ENCODE measurements around the gene LRRTM3. TPM values are rescaled to one million over a fixed set of nuclear protein-coding genes. Genes with fewer than 3 reads are reported as not detected.

Gene LRRTM3
- total and polyA plus RNA-seq, 4 donors, result 0.02 to 0.68 (median 0.06) TPM; not detected in 1

DNA sequence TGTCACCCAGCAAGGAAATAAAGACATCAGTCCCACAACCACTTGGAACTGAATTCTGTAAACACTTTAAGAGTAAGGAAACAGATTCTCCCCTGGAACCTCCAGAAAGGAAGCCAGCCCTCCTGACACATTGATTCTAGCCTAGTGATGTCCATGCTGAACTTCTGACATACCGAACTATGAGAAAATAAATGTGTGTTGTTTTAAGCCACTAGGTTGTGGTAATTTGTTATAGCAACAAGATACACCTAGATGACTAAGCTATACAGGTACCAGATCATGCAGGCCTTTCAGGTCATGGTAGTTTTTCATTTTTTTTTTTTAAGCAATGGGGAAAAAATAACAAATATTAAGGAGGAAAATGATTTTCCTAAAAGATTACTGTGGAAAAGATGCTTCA lies 37.6 kb upstream of the LRRTM3 start:
- Histone ChIP-seq H3K4me3 (no peak overlapping the region), H3K27ac (ENCODE audit: low read depth in 1 of 2, low read length in 1 of 2) (no peak overlapping the region), H3K9me3 (ENCODE audit: control insufficient read depth in 4 of 4, insufficient read depth in 3 of 4, low read length in 3 of 4) (no peaks in the 10 kb centered on the region), H3K36me3 (ENCODE audit: control insufficient read depth in 4 of 4, insufficient read depth in 4 of 4, low read length in 4 of 4) (no peaks in the 10 kb centered on the region), H3K27me3 (ENCODE audit: control insufficient read depth in 3 of 3, insufficient read depth in 3 of 3, low read length in 2 of 3) (no peaks in the 10 kb centered on the region), H3K9ac (ENCODE audit: insufficient read depth in 1 of 2, low read length in 2 of 2) (no peak overlapping the region), H3K4me1 (ENCODE audit: control insufficient read depth in 5 of 5, insufficient read depth in 5 of 5, low read length in 5 of 5) (peaks cover 0 to 7% (median 0%) of the 10 kb centered on the region in 5 donors)
- ATAC-seq (ENCODE audit: insufficient read depth, low FRiP score) (no peak), DNase-seq (no peak)
- TF ChIP-seq CTCF (IDR thresholded peaks at IDR 0.05; ENCODE audit: control extremely low read depth, extremely low read depth), result no peak
- 73 to 88% methylated on average over 1 of the region's 1 CpG for WGBS, 2 donors

DNA sequence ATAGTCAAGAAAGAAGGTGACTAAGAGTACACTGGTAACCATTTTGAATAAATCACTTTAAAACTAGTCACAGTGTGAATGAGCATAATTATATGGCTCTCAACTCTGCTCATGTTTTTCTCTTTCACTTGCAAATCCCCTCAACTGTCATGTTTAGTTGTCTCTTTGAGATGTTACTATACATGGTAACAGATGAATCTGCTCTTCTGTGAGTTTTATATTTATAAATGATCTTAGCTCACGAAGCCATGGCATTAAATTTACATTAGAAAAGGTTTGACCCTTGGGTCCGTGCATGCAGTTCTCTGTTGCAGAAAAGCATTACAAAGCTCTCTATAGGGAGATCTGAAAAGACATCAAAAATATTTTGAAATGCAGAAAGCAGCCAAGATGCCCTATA lies 33.0 kb upstream of the LRRTM3 start:
- Histone ChIP-seq H3K27ac (ENCODE audit: low read depth in 1 of 2, low read length in 1 of 2) (no peak overlapping the region), H3K9ac (ENCODE audit: insufficient read depth in 1 of 2, low read length in 2 of 2) (no peak overlapping the region), H3K4me3 (no peak overlapping the region), H3K4me1 (ENCODE audit: control insufficient read depth in 5 of 5, insufficient read depth in 5 of 5, low read length in 5 of 5) (peaks cover 0 to 12% (median 0%) of the 10 kb centered on the region in 5 donors), H3K36me3 (ENCODE audit: control insufficient read depth in 4 of 4, insufficient read depth in 4 of 4, low read length in 4 of 4) (no peaks in the 10 kb centered on the region), H3K9me3 (ENCODE audit: control insufficient read depth in 4 of 4, insufficient read depth in 3 of 4, low read length in 3 of 4) (no peaks in the 10 kb centered on the region), H3K27me3 (ENCODE audit: control insufficient read depth in 3 of 3, insufficient read depth in 3 of 3, low read length in 2 of 3) (no peaks in the 10 kb centered on the region)
- TF ChIP-seq CTCF (IDR thresholded peaks at IDR 0.05; ENCODE audit: control extremely low read depth, extremely low read depth), result no peak
- DNase-seq, result peak in 1 of 3 donors; percentile 1
- 61 to 65% methylated on average over 2 of the region's 2 CpGs for WGBS, 2 donors
- ATAC-seq (ENCODE audit: insufficient read depth, low FRiP score), result no peak

DNA sequence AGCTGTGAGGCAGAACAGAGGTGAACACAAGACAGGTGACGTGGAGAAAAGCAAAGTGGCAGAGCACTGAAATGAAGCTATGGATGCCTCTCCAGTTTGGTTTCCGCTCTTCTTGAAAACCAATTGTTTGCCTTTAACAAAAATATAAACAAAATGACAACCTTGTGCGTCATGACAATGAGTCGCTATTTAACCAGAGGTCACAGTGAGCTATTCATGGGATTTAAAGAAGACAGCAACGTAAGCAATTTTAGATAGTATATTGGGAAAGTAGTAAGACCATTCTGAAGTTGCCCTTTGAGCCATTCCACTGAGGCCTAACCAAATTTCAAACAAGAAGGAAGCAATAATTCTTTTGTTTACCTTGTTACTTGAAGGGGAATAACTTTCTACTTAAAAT lies 15.2 kb upstream of the LRRTM3 start:
- Histone ChIP-seq H3K27ac (ENCODE audit: low read depth in 1 of 2, low read length in 1 of 2) (no peak overlapping the region), H3K4me3 (no peak overlapping the region), H3K9ac (ENCODE audit: insufficient read depth in 1 of 2, low read length in 2 of 2) (no peak overlapping the region), H3K27me3 (ENCODE audit: control insufficient read depth in 3 of 3, insufficient read depth in 3 of 3, low read length in 2 of 3) (no peaks in the 10 kb centered on the region), H3K9me3 (ENCODE audit: control insufficient read depth in 4 of 4, insufficient read depth in 3 of 4, low read length in 3 of 4) (no peaks in the 10 kb centered on the region), H3K36me3 (ENCODE audit: control insufficient read depth in 4 of 4, insufficient read depth in 4 of 4, low read length in 4 of 4) (no peaks in the 10 kb centered on the region), H3K4me1 (ENCODE audit: control insufficient read depth in 5 of 5, insufficient read depth in 5 of 5, low read length in 5 of 5) (no peaks in the 10 kb centered on the region)
- ATAC-seq (ENCODE audit: insufficient read depth, low FRiP score) (no peak), DNase-seq (no peak)
- no peak for TF ChIP-seq CTCF (IDR thresholded peaks at IDR 0.05; ENCODE audit: control extremely low read depth, extremely low read depth)
- whole genome bisulfite sequencing, 2 donors, result 81 to 84% methylated on average over 5 of the region's 5 CpGs

- Histone ChIP-seq H3K9me3 (ENCODE audit: control insufficient read depth in 4 of 4, insufficient read depth in 3 of 4, low read length in 3 of 4) (no peaks in the 10 kb centered on the region), H3K27me3 (ENCODE audit: control insufficient read depth in 3 of 3, insufficient read depth in 3 of 3, low read length in 2 of 3) (no peaks in the 10 kb centered on the region), H3K4me1 (ENCODE audit: control insufficient read depth in 5 of 5, insufficient read depth in 5 of 5, low read length in 5 of 5) (peaks cover 0 to 3% (median 0%) of the 10 kb centered on the region in 5 donors), H3K27ac (ENCODE audit: low read depth in 1 of 2, low read length in 1 of 2) (no peak overlapping the region), H3K9ac (ENCODE audit: insufficient read depth in 1 of 2, low read length in 2 of 2) (no peak overlapping the region), H3K4me3 (no peak overlapping the region), H3K36me3 (ENCODE audit: control insufficient read depth in 4 of 4, insufficient read depth in 4 of 4, low read length in 4 of 4) (no peaks in the 10 kb centered on the region)
- ATAC-seq (ENCODE audit: insufficient read depth, low FRiP score), result no peak
- no peak for DNase-seq
- WGBS, 2 donors, result 65 to 81% methylated on average over 2 of the region's 2 CpGs
- no peak for TF ChIP-seq CTCF (IDR thresholded peaks at IDR 0.05; ENCODE audit: control extremely low read depth, extremely low read depth)
Measured at GRCh38 chr10:66916030-66916429, 9.8 kb upstream of the LRRTM3 start.
